ENCODE measurements around the gene ATAD3A.
"Not testable (repeated sequence)": the region's sequence is repeated elsewhere in the genome, so short reads cannot be mapped to it uniquely, and the experiment has no call there.

The ATAD3A gene

DNA sequence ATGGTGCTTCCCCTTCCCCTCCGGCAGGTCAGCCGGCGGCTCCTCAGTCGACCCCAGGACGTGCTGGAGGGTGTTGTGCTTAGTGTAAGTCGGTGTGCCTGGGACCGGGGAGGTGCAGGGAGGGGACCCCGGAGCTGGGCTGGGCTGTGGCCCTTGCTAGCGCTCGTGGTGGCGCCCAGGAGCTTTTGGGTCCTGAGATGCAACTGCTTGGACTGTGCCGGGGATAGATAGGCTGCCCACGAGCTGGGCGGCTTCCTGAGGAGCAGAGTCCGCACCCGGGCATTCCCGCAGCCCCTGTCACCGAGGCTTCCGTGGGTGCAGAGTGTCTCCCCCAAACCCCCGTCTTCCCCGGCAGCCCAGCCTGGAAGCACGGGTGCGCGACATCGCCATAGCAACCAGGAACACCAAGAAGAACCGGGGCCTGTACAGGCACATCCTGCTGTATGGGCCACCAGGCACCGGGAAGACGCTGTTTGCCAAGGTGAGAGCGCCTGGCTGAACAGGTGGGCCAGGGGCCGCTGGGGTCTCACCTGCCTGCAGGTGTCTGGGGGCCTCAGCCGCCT is 26.1 kb upstream of the ATAD3A start:
- not testable (repeated sequence) for H3K4me3 ChIP-seq (ENCODE audit: low read length); H3K56ac ChIP-seq (ENCODE audit: low read length); H4K8ac ChIP-seq (ENCODE audit: low read depth, low read length); H3K36me3 ChIP-seq (ENCODE audit: control insufficient read depth, insufficient read depth, low read length); H3K27me3 ChIP-seq (ENCODE audit: insufficient read depth, low read length, poor library complexity); H3K18ac ChIP-seq (ENCODE audit: low read length); H3K9ac ChIP-seq (ENCODE audit: low read length); H3K79me1 ChIP-seq (ENCODE audit: low read length); H3K4me1 ChIP-seq (ENCODE audit: control insufficient read depth, low read depth, low read length); H2BK120ac ChIP-seq (ENCODE audit: low read depth, low read length); H2BK15ac ChIP-seq (replicated peaks; ENCODE audit: low read depth); H2BK5ac ChIP-seq (ENCODE audit: low read length); H3K23ac ChIP-seq (ENCODE audit: low read length); H3K4ac ChIP-seq (ENCODE audit: low read depth, low read length); H3K27ac ChIP-seq (ENCODE audit: low read depth, low read length); DNase-seq; H2AK5ac ChIP-seq (ENCODE audit: low read length); H3K79me2 ChIP-seq (ENCODE audit: control insufficient read depth, insufficient read depth, low read length); H3K4me2 ChIP-seq (ENCODE audit: low read length); H4K5ac ChIP-seq (ENCODE audit: low read length)
- no CpG with 5 or more reads among the region's 31 CpGs for WGBS (ENCODE audit: extremely low coverage, insufficient coverage, low lambda C conversion rate)

DNA sequence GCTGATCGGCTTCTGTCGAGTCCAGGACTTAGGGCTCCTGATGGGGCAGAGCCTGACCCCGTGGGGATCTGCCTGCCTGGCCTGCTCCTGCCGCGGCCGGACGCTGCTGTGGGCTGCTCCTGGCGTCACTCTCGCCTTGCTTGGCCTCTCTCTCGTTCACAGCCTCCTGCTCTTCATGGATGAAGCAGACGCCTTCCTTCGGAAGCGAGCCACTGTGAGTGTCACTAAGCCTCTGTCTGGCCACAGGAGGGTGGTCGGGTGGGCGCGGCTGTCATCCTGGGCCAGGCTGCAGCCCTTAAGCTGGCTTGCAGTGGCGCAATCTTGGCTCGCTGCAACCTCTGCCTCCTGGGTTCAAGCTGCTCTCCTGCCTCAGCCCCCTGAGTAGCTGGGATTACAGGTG is 24.3 kb upstream of the ATAD3A start:
- Histone ChIP-seq H3K79me1 (ENCODE audit: low read length) (no peaks in the 10 kb centered on the region), H3K4me1 (ENCODE audit: control insufficient read depth, low read depth, low read length) (no peaks in the 10 kb centered on the region), H3K4me3 (ENCODE audit: low read length) (no peak overlapping the region), H4K5ac (ENCODE audit: low read length) (no peak overlapping the region), H3K4me2 (ENCODE audit: low read length) (no peak overlapping the region), H3K23ac (ENCODE audit: low read length) (no peak overlapping the region), H2BK120ac (ENCODE audit: low read depth, low read length) (no peak overlapping the region), H3K9ac (ENCODE audit: low read length) (no peak overlapping the region), H2AK5ac (ENCODE audit: low read length) (no peak overlapping the region), H4K8ac (ENCODE audit: low read depth, low read length) (no peak overlapping the region), H3K27ac (ENCODE audit: low read depth, low read length) (no peak overlapping the region), H3K18ac (ENCODE audit: low read length) (no peak overlapping the region), H3K27me3 (ENCODE audit: insufficient read depth, low read length, poor library complexity) (no peaks in the 10 kb centered on the region), H3K56ac (ENCODE audit: low read length) (no peak overlapping the region), H2BK5ac (ENCODE audit: low read length) (no peak overlapping the region), H3K79me2 (ENCODE audit: control insufficient read depth, insufficient read depth, low read length) (no peaks in the 10 kb centered on the region), H2BK15ac (replicated peaks; ENCODE audit: low read depth) (no peak overlapping the region), H3K36me3 (ENCODE audit: control insufficient read depth, insufficient read depth, low read length) (peaks cover 11% of the 10 kb centered on the region), H3K4ac (ENCODE audit: low read depth, low read length) (no peak overlapping the region)
- DNase-seq, result no peak
- WGBS (ENCODE audit: extremely low coverage, insufficient coverage, low lambda C conversion rate), result no CpG with 5 or more reads among the region's 18 CpGs

DNA sequence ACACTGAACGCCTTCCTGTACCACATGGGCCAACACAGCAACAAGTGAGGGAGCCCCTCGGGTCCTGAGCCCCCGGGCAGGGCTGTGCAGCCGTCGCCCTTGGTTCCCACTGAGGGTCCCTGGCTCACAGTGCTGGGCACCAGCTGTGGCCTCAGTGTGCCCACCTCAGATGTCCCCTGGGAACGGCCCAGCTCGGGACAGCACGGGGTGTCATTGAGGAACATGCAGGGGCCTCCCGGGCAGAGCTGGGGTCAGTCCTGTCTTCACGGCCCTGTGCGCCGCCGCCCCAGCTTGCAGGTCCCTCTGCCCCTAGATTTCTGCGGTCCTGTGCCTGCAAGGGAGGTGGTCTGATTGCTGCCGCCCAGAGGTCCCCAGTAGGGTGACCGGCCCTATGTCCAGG is 22.7 kb upstream of the ATAD3A start:
- no peak overlapping the region for H4K5ac ChIP-seq (ENCODE audit: low read length)
- no peaks in the 10 kb centered on the region for H3K4me1 ChIP-seq (ENCODE audit: control insufficient read depth, low read depth, low read length)
- no peak overlapping the region for H3K4me2 ChIP-seq (ENCODE audit: low read length)
- H2BK15ac ChIP-seq (replicated peaks; ENCODE audit: low read depth), result no peak overlapping the region
- H2BK120ac ChIP-seq (ENCODE audit: low read depth, low read length), result no peak overlapping the region
- no CpG with 5 or more reads among the region's 16 CpGs for WGBS (ENCODE audit: extremely low coverage, insufficient coverage, low lambda C conversion rate)
- H3K18ac ChIP-seq (ENCODE audit: low read length), result no peak overlapping the region
- no peak overlapping the region for H2BK5ac ChIP-seq (ENCODE audit: low read length)
- no peaks in the 10 kb centered on the region for H3K27me3 ChIP-seq (ENCODE audit: insufficient read depth, low read length, poor library complexity)
- H3K4me3 ChIP-seq (ENCODE audit: low read length), result no peak overlapping the region
- no peak overlapping the region for H3K56ac ChIP-seq (ENCODE audit: low read length)
- DNase-seq, result no peak
- H3K27ac ChIP-seq (ENCODE audit: low read depth, low read length), result no peak overlapping the region
- no peaks in the 10 kb centered on the region for H3K79me1 ChIP-seq (ENCODE audit: low read length)
- H3K36me3 ChIP-seq (ENCODE audit: control insufficient read depth, insufficient read depth, low read length), result peaks cover 8% of the 10 kb centered on the region
- H4K8ac ChIP-seq (ENCODE audit: low read depth, low read length), result no peak overlapping the region
- H3K9ac ChIP-seq (ENCODE audit: low read length), result no peak overlapping the region
- no peak overlapping the region for H3K23ac ChIP-seq (ENCODE audit: low read length)
- H2AK5ac ChIP-seq (ENCODE audit: low read length), result no peak overlapping the region
- H3K4ac ChIP-seq (ENCODE audit: low read depth, low read length), result no peak overlapping the region
- no peaks in the 10 kb centered on the region for H3K79me2 ChIP-seq (ENCODE audit: control insufficient read depth, insufficient read depth, low read length)

DNA sequence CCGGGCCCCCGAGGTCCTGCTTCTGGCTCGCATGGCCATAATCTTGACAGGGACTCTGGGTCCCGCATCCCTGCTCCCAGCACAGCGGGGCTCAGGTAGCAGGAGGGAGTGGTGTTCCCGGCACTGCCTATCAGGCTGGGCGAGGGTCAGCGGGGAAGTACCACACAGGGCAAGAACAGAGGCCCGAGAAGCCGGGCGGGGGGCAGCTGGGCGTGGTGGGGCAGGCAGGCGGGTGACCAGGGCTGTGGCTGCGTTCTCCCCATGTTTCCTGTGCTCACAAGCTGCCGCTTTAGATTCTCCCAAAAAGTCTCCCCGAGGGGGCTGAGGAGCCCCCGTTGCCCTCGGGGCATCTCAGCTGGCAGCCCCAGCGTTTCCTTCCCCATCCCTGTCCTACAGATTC is 22.1 kb upstream of the ATAD3A start:
- Histone ChIP-seq H3K23ac (ENCODE audit: low read length) (no peak overlapping the region), H3K4me1 (ENCODE audit: control insufficient read depth, low read depth, low read length) (no peaks in the 10 kb centered on the region), H3K9ac (ENCODE audit: low read length) (no peak overlapping the region), H3K56ac (ENCODE audit: low read length) (no peak overlapping the region), H3K4me3 (ENCODE audit: low read length) (no peak overlapping the region), H3K79me1 (ENCODE audit: low read length) (no peaks in the 10 kb centered on the region), H3K4me2 (ENCODE audit: low read length) (no peak overlapping the region), H2BK5ac (ENCODE audit: low read length) (no peak overlapping the region), H3K18ac (ENCODE audit: low read length) (no peak overlapping the region), H3K27ac (ENCODE audit: low read depth, low read length) (no peak overlapping the region), H3K4ac (ENCODE audit: low read depth, low read length) (no peak overlapping the region), H2BK120ac (ENCODE audit: low read depth, low read length) (no peak overlapping the region), H2AK5ac (ENCODE audit: low read length) (no peak overlapping the region), H3K36me3 (ENCODE audit: control insufficient read depth, insufficient read depth, low read length) (peaks cover 8% of the 10 kb centered on the region), H3K79me2 (ENCODE audit: control insufficient read depth, insufficient read depth, low read length) (no peaks in the 10 kb centered on the region), H3K27me3 (ENCODE audit: insufficient read depth, low read length, poor library complexity) (no peaks in the 10 kb centered on the region), H4K8ac (ENCODE audit: low read depth, low read length) (no peak overlapping the region), H4K5ac (ENCODE audit: low read length) (no peak overlapping the region), H2BK15ac (replicated peaks; ENCODE audit: low read depth) (no peak overlapping the region)
- no CpG with 5 or more reads among the region's 19 CpGs for WGBS (ENCODE audit: extremely low coverage, insufficient coverage, low lambda C conversion rate)
- DNase-seq, result no peak

DNA sequence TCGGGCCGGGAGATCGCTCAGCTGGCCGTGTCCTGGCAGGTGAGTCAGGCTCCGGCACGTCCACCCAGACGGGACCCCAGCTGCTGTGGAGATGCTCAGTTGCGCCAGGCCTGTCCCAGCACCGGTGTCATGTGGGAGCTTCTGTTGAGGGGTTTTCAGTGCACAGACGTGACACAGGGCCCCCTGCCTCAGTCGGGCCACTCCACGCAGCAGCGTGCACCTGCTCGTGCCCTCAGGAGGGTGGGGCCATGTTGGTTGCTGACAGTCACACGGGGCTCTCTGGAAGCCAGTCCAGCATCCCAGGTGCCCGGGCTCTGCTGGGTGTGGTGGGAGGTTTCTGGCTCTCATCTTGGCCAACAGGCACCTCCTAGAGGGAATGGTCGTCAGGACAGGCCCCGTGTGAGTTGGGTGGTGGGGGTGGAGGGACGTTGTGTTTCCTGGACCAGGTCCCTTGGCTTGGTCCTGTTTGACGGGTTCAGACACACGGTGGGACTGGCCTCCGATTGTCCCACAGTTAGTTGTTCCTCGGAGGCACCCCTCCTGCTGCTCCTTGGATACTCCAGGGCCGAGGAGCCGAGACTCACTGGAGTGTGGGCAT is 21.2 kb upstream of the ATAD3A start:
- Histone ChIP-seq H2BK15ac (replicated peaks; ENCODE audit: low read depth) (no peak overlapping the region), H3K4me1 (ENCODE audit: control insufficient read depth, low read depth, low read length) (no peaks in the 10 kb centered on the region), H3K9ac (ENCODE audit: low read length) (no peak overlapping the region), H3K79me1 (ENCODE audit: low read length) (no peaks in the 10 kb centered on the region), H3K27me3 (ENCODE audit: insufficient read depth, low read length, poor library complexity) (no peaks in the 10 kb centered on the region), H3K23ac (ENCODE audit: low read length) (no peak overlapping the region), H2BK120ac (ENCODE audit: low read depth, low read length) (no peak overlapping the region), H3K79me2 (ENCODE audit: control insufficient read depth, insufficient read depth, low read length) (no peaks in the 10 kb centered on the region), H3K4me2 (ENCODE audit: low read length) (no peak overlapping the region), H3K4me3 (ENCODE audit: low read length) (no peak overlapping the region), H4K5ac (ENCODE audit: low read length) (no peak overlapping the region), H3K27ac (ENCODE audit: low read depth, low read length) (no peak overlapping the region), H3K36me3 (ENCODE audit: control insufficient read depth, insufficient read depth, low read length) (peaks cover 8% of the 10 kb centered on the region), H3K18ac (ENCODE audit: low read length) (no peak overlapping the region), H4K8ac (ENCODE audit: low read depth, low read length) (no peak overlapping the region), H2AK5ac (ENCODE audit: low read length) (no peak overlapping the region), H3K4ac (ENCODE audit: low read depth, low read length) (no peak overlapping the region), H3K56ac (ENCODE audit: low read length) (no peak overlapping the region), H2BK5ac (ENCODE audit: low read length) (no peak overlapping the region)
- WGBS (ENCODE audit: extremely low coverage, insufficient coverage, low lambda C conversion rate), result no CpG with 5 or more reads among the region's 25 CpGs
- DNase-seq, result no peak

DNA sequence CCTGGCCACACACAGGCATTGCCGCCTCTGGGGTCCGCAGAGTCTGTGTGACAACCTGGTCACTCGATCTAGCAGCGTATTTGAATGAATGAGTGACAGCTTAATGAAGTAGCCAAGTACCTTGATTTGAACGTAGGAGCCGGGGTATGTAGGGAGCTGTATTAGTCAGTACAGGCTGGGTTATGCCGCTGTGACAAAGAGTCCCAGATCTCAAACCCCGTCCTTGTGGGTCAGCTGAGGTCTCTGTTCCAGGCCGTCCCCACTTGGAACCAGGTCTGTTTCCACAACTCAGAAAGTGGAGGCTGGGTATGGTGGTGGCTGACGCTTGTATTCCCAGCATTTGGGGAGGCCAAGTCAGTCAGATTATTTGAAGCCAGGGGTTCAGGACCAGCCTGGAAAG is 20.4 kb upstream of the ATAD3A start:
- peaks cover 8% of the 10 kb centered on the region for H3K36me3 ChIP-seq (ENCODE audit: control insufficient read depth, insufficient read depth, low read length)
- WGBS (ENCODE audit: extremely low coverage, insufficient coverage, low lambda C conversion rate), result no CpG with 5 or more reads among the region's 10 CpGs
- H3K4ac ChIP-seq (ENCODE audit: low read depth, low read length), result no peak overlapping the region

More for the DNA sequence above, 20.4 kb upstream of the ATAD3A start:
- no peaks in the 10 kb centered on the region for H3K79me2 ChIP-seq (ENCODE audit: control insufficient read depth, insufficient read depth, low read length)
- no peak for DNase-seq
- no peak overlapping the region for H3K18ac ChIP-seq (ENCODE audit: low read length)
- no peaks in the 10 kb centered on the region for H3K4me1 ChIP-seq (ENCODE audit: control insufficient read depth, low read depth, low read length)
- H2BK5ac ChIP-seq (ENCODE audit: low read length), result no peak overlapping the region
- H3K4me3 ChIP-seq (ENCODE audit: low read length), result no peak overlapping the region
- H3K79me1 ChIP-seq (ENCODE audit: low read length), result no peaks in the 10 kb centered on the region
- H4K5ac ChIP-seq (ENCODE audit: low read length), result no peak overlapping the region
- no peak overlapping the region for H2BK15ac ChIP-seq (replicated peaks; ENCODE audit: low read depth)
- H3K56ac ChIP-seq (ENCODE audit: low read length), result no peak overlapping the region
- no peak overlapping the region for H3K9ac ChIP-seq (ENCODE audit: low read length)
- H3K23ac ChIP-seq (ENCODE audit: low read length), result no peak overlapping the region
- no peak overlapping the region for H3K27ac ChIP-seq (ENCODE audit: low read depth, low read length)
- H3K27me3 ChIP-seq (ENCODE audit: insufficient read depth, low read length, poor library complexity), result no peaks in the 10 kb centered on the region
- H4K8ac ChIP-seq (ENCODE audit: low read depth, low read length), result no peak overlapping the region
- H3K4me2 ChIP-seq (ENCODE audit: low read length), result no peak overlapping the region
- no peak overlapping the region for H2BK120ac ChIP-seq (ENCODE audit: low read depth, low read length)
- H2AK5ac ChIP-seq (ENCODE audit: low read length), result no peak overlapping the region

Measured in mesendoderm (in vitro differentiated cells).